Fibroblast of mammary gland (primary cell): ENCODE results near the gene BCAS3.

Source experiments
- DNase-seq: peaks from one replicate; pipeline ENCODE4 v3.0.0-alpha.2; 2010; ENCODE audit warnings: low read depth
- H3K4me3 ChIP-seq: 2 replicates; pipeline ENCODE4 v1.5.1; 2011; ENCODE audit warnings: low read depth, mild to moderate bottlenecking, low read length, moderate library complexity; ENCODE audit not compliant: control insufficient read depth
- TF ChIP-seq, protein P1 (sequence below): conservative IDR thresholded peaks from 2 replicates; pipeline ENCODE4 v1.5.1; 2011; ENCODE audit warnings: low read depth, low read length, inconsistent platforms; ENCODE audit not compliant: control insufficient read depth, insufficient read depth

BCAS3 gene

GRCh38 chr17:61177351-61177750 is 499.7 kb downstream of the BCAS3 start:
- TF ChIP-seq, protein P1, sequence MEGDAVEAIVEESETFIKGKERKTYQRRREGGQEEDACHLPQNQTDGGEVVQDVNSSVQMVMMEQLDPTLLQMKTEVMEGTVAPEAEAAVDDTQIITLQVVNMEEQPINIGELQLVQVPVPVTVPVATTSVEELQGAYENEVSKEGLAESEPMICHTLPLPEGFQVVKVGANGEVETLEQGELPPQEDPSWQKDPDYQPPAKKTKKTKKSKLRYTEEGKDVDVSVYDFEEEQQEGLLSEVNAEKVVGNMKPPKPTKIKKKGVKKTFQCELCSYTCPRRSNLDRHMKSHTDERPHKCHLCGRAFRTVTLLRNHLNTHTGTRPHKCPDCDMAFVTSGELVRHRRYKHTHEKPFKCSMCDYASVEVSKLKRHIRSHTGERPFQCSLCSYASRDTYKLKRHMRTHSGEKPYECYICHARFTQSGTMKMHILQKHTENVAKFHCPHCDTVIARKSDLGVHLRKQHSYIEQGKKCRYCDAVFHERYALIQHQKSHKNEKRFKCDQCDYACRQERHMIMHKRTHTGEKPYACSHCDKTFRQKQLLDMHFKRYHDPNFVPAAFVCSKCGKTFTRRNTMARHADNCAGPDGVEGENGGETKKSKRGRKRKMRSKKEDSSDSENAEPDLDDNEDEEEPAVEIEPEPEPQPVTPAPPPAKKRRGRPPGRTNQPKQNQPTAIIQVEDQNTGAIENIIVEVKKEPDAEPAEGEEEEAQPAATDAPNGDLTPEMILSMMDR, result no peak
- H3K4me3 ChIP-seq, result no peak overlapping the region
- DNase-seq, result no peak

GRCh38 chr17:61178284-61178683 is 500.6 kb downstream of the BCAS3 start:
- TF ChIP-seq, protein P1, result no peak
- DNase-seq, result no peak
- no peak overlapping the region for H3K4me3 ChIP-seq

DNA sequence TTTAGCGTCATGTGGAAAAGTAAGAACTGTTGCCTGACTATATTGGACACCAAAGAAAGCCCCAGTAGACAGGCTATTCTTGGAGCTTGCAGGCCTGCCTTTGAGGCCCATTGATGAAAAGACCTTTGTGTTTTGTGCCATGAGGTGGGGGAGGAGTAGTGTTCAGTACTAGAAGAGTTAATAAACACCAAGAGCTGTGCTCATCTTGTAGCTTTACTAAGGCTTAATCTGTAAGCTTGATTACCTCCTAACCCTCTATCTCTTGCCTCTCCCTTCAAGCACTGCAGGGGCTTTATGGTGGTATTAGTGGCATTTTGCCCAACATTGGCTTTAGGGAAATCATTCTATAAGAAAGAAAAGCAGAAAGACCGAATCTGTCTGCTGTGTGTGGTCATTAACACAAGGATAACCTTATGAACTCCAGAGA is 501.7 kb downstream of the BCAS3 start:
- DNase-seq, result no peak
- no peak overlapping the region for H3K4me3 ChIP-seq
- TF ChIP-seq, protein P1, result no peak

GRCh38 chr17:61183793-61184192 is 506.1 kb downstream of the BCAS3 start:
- DNase-seq, result no peak
- no peak overlapping the region for H3K4me3 ChIP-seq
- TF ChIP-seq, protein P1, result no peak

DNA sequence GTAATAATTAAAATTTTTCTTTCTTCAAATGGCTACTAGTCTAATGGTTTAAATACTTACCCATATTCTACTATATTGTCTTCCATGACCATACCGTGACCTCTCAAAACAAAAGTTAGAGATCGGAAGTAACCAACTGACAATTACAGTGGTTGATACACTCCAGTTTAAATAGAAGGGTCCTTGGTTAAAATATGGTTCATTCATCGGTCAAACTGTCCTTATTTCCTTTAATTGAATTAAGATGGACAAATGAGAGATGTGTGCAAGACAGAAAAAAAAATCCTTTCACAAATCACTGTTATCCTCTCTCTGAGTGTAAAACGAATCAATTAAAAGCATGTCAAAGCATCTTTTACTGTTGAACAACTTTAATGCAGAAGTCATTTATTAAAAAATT is 507.7 kb downstream of the BCAS3 start:
- TF ChIP-seq, protein P1, result no peak
- no peak for DNase-seq
- no peak overlapping the region for H3K4me3 ChIP-seq

DNA sequence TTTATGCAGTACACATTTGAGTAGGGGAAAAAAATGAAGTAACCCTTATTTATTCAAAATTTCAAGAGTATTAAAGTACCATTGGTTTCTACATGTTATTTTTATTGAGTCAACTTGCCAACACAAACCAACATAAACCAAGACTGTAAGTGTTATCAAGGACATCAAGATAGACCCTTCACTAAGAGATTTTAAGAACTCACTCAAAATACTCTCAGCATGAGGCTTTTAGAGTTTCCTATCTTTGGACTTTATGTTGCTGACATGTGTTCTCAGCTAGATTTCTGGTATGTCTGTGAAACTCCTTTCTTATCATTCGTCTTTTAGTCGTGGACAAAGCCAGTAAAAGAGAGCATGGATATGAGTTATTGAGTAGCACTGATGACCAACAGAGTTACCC is 509.4 kb downstream of the BCAS3 start:
- no peak for DNase-seq
- H3K4me3 ChIP-seq, result no peak overlapping the region
- TF ChIP-seq, protein P1, result no peak

- DNase-seq, result no peak
- TF ChIP-seq, protein P1, result no peak
- H3K4me3 ChIP-seq, result no peak overlapping the region
Measured at GRCh38 chr17:61188081-61188480, 510.4 kb downstream of the BCAS3 start.
